Breast epithelium (tissue), 3 donors: ENCODE data around the gene COPE.

ENCODE experiments used
- CTCF ChIP-seq, 3 donors: fragments of 450-650 bp; IDR thresholded peaks; one replicate each; pipeline ENCODE4 v1.5.1; 2016 to 2017; ENCODE audit warnings: antibody characterized with exemption in 3 of 3, mild to moderate bottlenecking in 3 of 3, moderate library complexity in 3 of 3
- POLR2A ChIP-seq: fragments of 450-650 bp; IDR thresholded peaks from one replicate; pipeline ENCODE4 v1.6.1; 2016; ENCODE audit warnings: antibody characterized with exemption, mild to moderate bottlenecking, moderate library complexity
- POLR2AphosphoS5 ChIP-seq, 3 donors: sonication (generic); formaldehyde crosslinking; IDR thresholded peaks; one replicate each; pipeline ENCODE4 v1.6.1; 2017; ENCODE audit warnings: antibody characterized with exemption in 3 of 3

GRCh38 chr19:18849838-18850400 is 69.3 kb downstream of the COPE start:
- TF ChIP-seq CTCF (IDR thresholded peaks at IDR 0.05): no peak
- no peak for TF ChIP-seq POLR2AphosphoS5 (IDR thresholded peaks at IDR 0.05)
- TF ChIP-seq POLR2A: no peak
